22Rv1 (cell line): ENCODE measurements around the gene LHX3.

Source experiments
- ZFX ChIP-seq: fragments of 450-650 bp; IDR thresholded peaks from 2 replicates; pipeline ENCODE4 v1.6.1; 2017; ENCODE audit warnings: antibody characterized with exemption, borderline replicate concordance
- TF ChIP-seq, protein P1 (sequence below): fragments of 450-650 bp; IDR thresholded peaks from 2 replicates; pipeline ENCODE4 v1.5.1; 2017; ENCODE audit warnings: mild to moderate bottlenecking

DNA sequence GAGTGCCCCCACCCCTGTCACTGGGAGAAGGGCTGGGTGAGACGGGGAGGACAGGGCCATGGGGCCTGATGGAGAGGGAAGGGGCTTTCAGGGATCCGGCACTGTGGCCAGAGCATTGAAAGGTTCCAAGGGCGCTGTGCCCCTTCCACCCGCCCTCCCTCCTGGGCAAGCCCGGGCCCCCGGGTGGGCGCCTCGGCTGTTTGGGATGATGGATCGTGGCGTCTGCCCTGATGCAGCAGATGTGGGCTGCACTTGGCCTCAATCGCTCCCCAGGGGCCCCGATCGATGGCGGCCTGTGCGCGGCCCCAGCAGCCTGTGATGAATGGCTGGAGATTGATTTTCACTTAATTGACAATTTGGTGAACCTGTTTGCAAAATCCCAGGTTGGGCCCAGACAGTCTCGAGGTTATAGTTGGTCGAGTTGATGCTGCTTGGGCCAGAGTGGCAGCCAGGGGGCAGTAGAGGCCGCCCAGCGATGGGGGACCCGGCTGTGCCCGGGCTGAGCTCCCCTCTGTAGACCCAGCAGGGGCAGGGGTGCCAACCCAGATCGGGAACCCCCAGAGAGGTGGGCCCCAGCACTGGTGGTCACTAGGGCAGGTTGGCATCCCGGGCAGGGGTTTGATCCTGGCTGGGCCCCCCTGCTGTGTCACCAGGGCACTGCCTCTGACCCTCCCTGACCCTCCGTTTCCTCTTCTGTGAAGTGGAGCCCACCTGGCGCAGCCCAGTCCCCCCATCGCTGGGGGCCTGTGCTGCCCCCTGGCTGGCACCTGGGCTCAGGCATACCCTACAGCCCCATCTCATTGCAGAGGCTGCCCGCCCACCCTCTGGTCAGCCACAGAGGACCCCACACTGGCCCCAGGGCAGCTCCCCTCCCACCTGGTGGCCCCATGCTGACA is 34.7 kb downstream of the LHX3 start:
- TF ChIP-seq, protein P1, sequence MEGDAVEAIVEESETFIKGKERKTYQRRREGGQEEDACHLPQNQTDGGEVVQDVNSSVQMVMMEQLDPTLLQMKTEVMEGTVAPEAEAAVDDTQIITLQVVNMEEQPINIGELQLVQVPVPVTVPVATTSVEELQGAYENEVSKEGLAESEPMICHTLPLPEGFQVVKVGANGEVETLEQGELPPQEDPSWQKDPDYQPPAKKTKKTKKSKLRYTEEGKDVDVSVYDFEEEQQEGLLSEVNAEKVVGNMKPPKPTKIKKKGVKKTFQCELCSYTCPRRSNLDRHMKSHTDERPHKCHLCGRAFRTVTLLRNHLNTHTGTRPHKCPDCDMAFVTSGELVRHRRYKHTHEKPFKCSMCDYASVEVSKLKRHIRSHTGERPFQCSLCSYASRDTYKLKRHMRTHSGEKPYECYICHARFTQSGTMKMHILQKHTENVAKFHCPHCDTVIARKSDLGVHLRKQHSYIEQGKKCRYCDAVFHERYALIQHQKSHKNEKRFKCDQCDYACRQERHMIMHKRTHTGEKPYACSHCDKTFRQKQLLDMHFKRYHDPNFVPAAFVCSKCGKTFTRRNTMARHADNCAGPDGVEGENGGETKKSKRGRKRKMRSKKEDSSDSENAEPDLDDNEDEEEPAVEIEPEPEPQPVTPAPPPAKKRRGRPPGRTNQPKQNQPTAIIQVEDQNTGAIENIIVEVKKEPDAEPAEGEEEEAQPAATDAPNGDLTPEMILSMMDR = peak; percentile 89
- no peak for TF ChIP-seq ZFX
